Measurements from ENCODE around the gene KRT74.

The KRT74 gene

DNA sequence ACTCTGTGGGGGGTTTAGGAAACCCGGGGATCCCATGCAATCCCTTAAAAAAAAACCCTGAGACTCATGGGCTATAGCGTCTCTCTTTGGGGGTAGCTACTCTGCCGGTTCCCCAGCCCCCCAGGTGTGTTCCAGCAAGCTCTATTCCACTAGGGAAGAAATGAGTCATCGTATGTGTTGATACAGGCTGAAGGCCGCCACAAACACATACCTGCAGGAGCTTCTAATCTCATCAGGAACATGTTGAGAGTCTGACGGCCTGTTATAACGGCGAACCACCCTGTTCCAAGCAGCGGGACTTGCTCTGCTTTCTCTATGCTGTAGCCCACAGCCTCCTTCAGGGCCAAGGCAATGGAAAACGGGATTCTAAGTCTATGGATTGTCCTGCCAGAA, 52.5 kb downstream of the KRT74 start:
- DNase-seq (ENCODE audit: low spot score): no peak

GRCh38 chr12:52519826-52520662, 53.6 kb downstream of the KRT74 start, which contains the start of gene KRT5:
TSS of gene KRT5 (minus strand) at chr12:52520394. CDS start at chr12:52520296, 98 bp downstream.
- no peak for DNase-seq (ENCODE audit: low spot score)

- DNase-seq (ENCODE audit: low spot score): no peak
These were observed 54.3 kb downstream of the KRT74 start for GRCh38 chr12:52519387-52519703.

DNA sequence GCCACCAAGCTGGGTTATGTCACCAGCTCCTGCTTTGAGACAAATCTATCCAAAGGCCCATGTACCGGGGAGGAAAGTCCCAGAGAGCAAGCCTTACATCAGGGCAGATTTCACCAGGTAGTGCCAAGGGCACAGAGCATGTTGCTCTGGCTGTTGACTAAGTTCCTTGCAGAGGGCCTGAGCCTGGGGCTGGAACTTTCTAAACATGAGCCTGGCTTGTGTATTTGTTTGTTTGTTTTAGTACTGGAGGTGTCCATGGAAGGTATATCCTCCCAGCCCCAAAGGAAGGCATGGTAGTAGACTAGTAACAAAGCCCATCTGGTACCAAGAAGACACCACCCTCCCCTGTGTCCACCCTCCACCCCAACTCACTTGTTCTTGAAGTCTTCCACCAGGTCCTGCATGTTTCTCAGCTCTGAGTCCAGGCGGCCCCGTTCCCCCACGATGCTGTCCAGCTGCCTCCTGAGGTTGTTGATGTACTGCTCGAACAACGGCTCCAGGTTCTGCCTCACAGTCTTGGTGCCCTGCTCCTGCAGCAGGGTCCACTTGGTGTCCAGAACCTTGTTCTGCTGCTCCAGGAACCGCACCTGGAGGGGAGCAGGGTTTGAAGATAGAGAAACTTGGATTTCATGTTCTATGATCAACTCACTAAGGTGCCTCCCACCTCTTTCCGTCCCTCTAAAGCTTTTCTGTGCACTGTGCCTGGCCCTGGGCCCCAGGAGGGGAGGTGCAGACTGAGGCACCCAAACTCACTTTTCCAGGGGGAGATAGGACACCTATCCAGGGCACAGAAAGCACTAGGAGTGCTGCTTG, 54.9 kb downstream of the KRT74 start:
- no peak for DNase-seq (ENCODE audit: low spot score)

DNA sequence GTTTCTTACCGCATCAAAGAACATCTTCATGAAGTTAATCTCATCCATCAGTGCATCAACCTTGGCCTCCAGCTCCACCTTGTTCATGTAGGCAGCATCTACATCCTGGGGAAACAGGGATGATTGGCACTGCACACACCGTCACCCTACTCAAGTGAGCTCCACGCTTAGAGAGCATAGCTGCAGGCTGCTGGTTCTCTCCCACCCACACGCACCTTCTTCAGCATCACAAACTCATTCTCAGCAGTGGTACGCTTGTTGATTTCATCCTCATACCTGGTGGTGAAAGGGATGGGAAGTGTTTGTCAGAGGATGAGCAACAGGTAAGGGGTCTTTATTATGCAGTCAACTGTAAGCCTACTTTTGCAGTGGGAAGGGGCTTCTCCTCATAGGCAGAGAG, 55.8 kb downstream of the KRT74 start:
- no peak for DNase-seq (ENCODE audit: low spot score)

DNA sequence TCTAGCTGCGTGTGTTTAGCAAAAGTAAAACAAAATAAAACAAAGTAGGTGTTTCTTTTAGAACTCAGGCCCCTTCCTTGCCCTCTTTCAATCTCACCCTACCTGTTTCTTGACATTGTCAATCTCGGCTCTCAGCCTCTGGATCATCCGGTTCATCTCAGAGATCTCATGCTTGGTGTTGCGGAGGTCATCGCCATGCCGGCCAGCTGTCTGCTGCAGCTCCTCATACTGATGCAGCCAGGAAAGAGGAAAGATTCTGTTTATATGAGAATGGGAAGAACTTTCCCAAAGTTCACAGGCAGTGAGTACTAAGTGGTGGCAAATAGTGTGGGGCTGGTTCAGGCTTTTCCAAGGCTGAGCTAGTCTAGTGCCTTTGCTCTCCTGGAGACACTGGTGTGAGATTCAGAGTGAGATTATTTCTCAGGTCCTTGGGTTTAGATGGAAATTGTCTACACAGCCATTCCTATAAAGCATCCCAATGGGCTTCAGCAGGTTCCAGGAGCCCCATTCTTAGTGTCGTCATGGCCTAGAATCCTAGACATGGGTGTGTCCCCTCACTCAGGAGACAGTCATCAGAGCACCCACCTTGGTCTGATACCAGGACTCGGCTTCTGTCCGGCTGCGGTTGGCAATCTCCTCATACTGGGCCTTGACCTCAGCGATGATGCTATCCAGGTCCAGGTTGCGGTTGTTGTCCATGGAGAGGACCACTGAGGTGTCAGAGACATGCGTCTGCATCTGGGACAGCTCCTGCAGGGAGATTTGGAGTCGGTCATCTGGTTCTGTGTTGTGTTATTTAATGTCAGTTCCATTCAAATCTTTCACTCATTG, 56.4 kb downstream of the KRT74 start:
- DNase-seq (ENCODE audit: low spot score): no peak

DNA sequence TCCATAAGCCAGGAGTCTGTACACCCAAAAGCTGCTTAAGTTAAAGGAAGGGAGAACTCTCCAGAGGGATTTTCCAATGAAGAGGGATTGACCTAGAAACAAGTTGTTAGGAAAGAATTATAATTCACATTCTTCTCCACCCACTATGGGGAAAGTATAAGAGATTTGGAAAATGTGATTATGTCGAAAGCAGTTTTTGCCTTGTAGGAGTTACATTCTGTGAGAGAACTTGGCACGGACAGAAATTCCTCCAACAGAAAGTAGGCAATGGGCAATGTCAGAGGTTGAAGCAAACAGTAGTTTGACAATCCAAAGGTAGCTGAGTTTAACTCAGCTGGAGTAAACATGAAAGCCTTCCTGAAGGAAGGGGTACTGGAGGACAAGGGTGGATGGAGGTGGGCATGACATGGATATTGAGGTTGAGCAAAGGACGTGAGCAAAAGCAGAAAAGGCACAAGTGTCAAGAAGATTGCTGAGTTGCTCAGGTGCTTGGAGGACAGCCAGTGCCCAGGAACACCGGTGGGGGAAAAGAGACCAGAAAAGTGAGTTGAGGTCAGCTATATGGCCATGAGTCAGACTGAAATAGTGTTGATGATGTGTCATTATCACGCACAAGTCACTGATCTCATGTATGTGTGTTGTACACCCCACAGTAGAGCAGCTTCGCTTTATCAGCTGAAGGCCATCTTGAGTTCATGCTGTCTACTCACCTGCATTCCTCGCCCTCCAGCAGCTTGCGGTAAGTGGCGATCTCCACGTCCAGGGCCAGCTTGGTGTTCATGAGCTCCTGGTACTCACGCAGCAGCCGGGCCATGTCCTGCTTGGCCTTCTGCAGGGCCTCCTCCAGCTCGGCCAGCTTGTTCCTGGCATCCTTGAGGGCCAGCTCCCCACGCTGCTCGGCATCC, 57.5 kb downstream of the KRT74 start:
- no peak for DNase-seq (ENCODE audit: low spot score)
